ENCODE data around the gene AP3S1. TPM values are rescaled to one million over a fixed set of nuclear protein-coding genes. Genes with fewer than 3 reads are reported as not detected.
"Not testable (repeated sequence)": the region's sequence is repeated elsewhere in the genome, so short reads cannot be mapped to it uniquely, and the experiment has no call there.

The AP3S1 gene
- total RNA-seq, 1 donor from 2014 or later: 56.0 TPM

DNA sequence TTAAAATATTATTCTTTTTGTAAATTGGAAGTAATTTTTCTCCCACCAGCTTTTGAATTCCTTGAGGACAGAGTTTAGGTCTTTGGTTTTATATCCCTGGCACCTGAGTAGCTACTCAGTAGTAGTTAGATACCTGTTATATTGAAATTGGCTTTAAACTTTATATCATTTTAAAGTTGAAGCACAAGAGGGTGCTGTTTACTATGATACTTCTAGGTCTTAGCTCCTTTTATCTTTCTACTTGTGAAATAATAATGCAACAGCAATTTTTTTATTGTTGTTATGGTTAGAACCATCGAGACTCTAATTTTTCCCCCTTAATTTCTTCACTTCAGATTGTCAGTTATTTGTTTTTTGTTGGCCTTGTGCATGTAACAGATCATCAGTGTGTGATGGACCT is 46.3 kb downstream of the AP3S1 start:
- no peak for DNase-seq (ENCODE audit: low spot score in 2 of 2, unreplicated experiment in 2 of 2)
- Mint-ChIP-seq H3K27me3 (ENCODE audit: low read depth) (no peaks in the 10 kb centered on the region), H3K4me1 (no peaks in the 10 kb centered on the region), H3K36me3 (no peaks in the 10 kb centered on the region), H3K9me3 (no peaks in the 10 kb centered on the region), H3K27ac (no peak overlapping the region), H3K4me3 (no peak overlapping the region)
- TF ChIP-seq, protein P1, sequence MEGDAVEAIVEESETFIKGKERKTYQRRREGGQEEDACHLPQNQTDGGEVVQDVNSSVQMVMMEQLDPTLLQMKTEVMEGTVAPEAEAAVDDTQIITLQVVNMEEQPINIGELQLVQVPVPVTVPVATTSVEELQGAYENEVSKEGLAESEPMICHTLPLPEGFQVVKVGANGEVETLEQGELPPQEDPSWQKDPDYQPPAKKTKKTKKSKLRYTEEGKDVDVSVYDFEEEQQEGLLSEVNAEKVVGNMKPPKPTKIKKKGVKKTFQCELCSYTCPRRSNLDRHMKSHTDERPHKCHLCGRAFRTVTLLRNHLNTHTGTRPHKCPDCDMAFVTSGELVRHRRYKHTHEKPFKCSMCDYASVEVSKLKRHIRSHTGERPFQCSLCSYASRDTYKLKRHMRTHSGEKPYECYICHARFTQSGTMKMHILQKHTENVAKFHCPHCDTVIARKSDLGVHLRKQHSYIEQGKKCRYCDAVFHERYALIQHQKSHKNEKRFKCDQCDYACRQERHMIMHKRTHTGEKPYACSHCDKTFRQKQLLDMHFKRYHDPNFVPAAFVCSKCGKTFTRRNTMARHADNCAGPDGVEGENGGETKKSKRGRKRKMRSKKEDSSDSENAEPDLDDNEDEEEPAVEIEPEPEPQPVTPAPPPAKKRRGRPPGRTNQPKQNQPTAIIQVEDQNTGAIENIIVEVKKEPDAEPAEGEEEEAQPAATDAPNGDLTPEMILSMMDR (IDR thresholded peaks at IDR 0.05; ENCODE audit: unreplicated experiment): no peak

DNA sequence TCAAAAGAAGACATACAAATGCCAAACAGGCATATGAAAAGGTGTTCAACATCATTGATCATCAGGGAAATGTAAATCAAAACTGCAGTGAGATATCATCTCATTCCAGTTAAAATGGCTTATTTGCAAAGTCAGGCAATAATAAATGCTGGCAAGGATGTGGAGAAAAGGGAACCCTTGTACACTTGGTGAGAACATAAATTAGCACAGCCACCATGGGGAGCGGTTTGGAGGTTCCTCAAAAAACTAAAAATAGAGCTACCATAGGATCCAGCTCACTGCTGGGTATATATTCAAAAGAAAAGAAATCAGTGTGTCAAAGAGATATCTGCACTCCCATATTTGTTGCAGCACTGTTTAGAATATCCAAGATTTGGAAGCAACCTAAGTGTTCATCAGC is 50.3 kb downstream of the AP3S1 start:
- H3K36me3 Mint-ChIP-seq: peaks cover 2% of the 10 kb centered on the region
- no peaks in the 10 kb centered on the region for H3K27me3 Mint-ChIP-seq (ENCODE audit: low read depth)
- H3K4me3 Mint-ChIP-seq: no peak overlapping the region
- no peak for DNase-seq (ENCODE audit: low spot score in 2 of 2, unreplicated experiment in 2 of 2)
- H3K27ac Mint-ChIP-seq: no peak overlapping the region
- H3K9me3 Mint-ChIP-seq: no peaks in the 10 kb centered on the region
- no peaks in the 10 kb centered on the region for H3K4me1 Mint-ChIP-seq
- TF ChIP-seq, protein P1 (IDR thresholded peaks at IDR 0.05; ENCODE audit: unreplicated experiment): no peak

DNA sequence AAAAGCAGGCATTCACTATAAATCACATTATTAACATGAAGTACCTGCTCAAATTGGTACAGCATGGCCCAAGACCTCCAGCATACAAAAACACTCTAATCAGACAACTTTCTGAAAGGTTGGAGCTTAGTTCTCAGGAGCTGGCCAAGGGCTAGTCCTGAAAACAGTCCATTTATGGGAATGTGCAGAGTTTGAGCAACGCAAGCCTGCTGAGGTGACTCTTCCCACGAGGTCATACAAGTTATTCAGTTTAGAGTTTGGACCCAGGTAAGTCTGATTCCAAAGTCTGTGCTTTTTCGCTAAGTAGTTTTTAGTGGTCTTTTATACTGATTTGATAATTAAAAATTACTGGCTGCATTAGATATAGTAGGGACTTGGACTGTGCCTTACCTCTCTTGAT is 52.6 kb downstream of the AP3S1 start:
- no peak overlapping the region for H3K4me3 Mint-ChIP-seq
- no peaks in the 10 kb centered on the region for H3K9me3 Mint-ChIP-seq
- TF ChIP-seq, protein P1 (IDR thresholded peaks at IDR 0.05; ENCODE audit: unreplicated experiment): no peak
- H3K36me3 Mint-ChIP-seq: peaks cover 4% of the 10 kb centered on the region
- H3K27me3 Mint-ChIP-seq (ENCODE audit: low read depth): no peaks in the 10 kb centered on the region
- no peak for DNase-seq (ENCODE audit: low spot score in 2 of 2, unreplicated experiment in 2 of 2)
- no peaks in the 10 kb centered on the region for H3K4me1 Mint-ChIP-seq
- H3K27ac Mint-ChIP-seq: no peak overlapping the region

DNA sequence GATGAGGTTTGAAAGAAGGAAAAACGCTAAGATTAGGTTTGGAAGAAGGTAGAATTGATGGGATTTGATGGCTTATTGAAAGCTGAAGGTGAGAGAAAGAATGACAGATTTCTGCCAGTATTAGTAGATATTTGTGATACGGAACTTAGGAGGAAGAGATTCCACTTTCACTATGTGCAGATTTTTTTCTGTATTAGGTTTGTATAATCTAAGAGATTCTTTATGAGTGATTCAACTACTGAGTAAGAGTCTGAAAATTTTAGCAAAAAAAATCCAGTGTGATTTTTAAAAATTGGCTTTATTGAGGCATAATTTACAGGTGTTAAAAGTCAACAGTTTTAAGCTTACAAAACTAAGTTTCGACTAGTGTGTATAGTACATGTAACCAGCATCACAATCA is 54.1 kb downstream of the AP3S1 start:
- H3K27me3 Mint-ChIP-seq (ENCODE audit: low read depth): no peaks in the 10 kb centered on the region
- H3K9me3 Mint-ChIP-seq: no peaks in the 10 kb centered on the region
- no peak overlapping the region for H3K27ac Mint-ChIP-seq
- H3K36me3 Mint-ChIP-seq: peaks cover 4% of the 10 kb centered on the region
- TF ChIP-seq, protein P1 (IDR thresholded peaks at IDR 0.05; ENCODE audit: unreplicated experiment): no peak
- no peak overlapping the region for H3K4me3 Mint-ChIP-seq
- DNase-seq (ENCODE audit: low spot score in 2 of 2, unreplicated experiment in 2 of 2): no peak
- no peaks in the 10 kb centered on the region for H3K4me1 Mint-ChIP-seq

DNA sequence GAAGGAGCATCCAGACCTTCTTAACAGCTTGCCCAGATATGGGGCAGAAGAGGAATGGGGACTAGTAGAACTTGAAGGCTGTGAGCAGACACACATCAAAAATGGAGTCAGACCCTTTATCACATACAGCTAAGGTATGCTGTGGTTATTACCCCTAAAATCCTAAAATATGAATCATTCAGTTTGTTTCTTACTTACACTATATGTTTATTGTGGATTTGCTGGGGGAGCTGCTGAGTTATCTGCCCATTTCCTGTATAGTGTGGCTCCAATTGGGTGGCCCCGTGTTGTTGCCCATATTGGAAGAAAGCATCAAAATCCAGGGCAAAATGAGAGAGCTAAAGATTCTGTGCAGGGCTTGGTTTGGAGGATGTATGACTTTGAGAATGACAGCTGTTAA is 56.9 kb downstream of the AP3S1 start:
- Mint-ChIP-seq H3K27ac (no peak overlapping the region), H3K9me3 (no peaks in the 10 kb centered on the region), H3K27me3 (ENCODE audit: low read depth) (no peaks in the 10 kb centered on the region), H3K4me1 (no peaks in the 10 kb centered on the region), H3K36me3 (peaks cover 4% of the 10 kb centered on the region), H3K4me3 (no peak overlapping the region)
- DNase-seq (ENCODE audit: low spot score in 2 of 2, unreplicated experiment in 2 of 2): no peak
- TF ChIP-seq, protein P1 (IDR thresholded peaks at IDR 0.05; ENCODE audit: unreplicated experiment): no peak

DNA sequence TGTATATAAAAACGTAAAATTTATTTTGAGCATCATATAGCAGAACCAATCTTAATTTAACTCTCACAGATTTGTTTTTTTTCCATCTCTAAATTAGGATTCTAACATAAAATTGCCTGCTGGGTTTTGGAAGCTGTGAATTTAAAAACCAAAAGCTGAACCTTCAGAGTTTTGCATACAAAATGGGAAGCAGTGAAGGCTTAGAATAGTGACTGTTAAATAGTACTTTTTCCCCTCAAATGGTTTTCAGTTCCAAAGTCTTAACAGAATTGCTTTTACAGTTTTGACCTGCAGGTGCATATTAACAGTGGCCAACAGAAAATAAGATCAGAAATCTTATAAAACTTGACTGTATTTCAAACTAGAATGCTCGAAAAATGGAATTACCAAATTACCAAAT is 65.4 kb downstream of the AP3S1 start:
- DNase-seq (ENCODE audit: low spot score in 2 of 2, unreplicated experiment in 2 of 2): no peak
- Mint-ChIP-seq H3K9me3 (no peaks in the 10 kb centered on the region), H3K4me3 (no peak overlapping the region), H3K4me1 (no peaks in the 10 kb centered on the region), H3K36me3 (no peaks in the 10 kb centered on the region), H3K27me3 (ENCODE audit: low read depth) (no peaks in the 10 kb centered on the region), H3K27ac (no peak overlapping the region)
- TF ChIP-seq, protein P1 (IDR thresholded peaks at IDR 0.05; ENCODE audit: unreplicated experiment): no peak

DNA sequence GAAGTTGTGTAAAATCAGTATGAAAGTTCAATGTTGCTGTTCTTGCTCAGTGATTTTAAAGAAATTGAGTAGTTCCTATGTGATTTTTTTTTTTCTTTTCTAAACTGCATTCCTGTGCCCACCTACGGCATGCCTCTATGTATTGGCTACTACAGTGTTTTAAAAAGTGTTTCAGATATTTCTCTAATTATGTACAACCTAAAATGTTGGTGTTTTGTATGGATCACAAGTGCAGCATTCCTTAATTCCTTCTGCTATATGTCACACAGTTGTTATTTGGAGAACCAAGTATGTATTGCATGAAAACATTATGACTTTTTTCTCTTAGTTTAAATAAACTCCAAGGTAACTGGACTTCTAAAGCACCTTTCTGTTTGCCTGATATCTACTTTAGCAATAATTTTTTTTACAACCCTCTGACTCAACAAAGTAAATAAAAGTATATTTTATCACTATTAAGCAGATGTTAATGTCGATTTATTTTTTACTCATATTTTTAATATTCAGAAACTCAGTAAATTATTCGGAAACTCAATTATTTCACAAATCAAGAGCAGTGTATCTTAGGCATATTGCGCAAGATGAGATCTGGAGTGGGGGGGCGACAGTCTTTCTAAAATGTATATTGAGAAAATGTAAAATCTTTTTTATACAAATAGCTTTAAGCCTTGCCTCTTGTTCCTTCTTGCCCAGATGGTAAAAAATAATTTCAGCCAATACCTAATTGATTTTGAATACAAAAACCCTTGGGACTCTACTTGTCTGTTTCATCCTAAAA is 72.1 kb downstream of the AP3S1 start:
- DNase-seq (ENCODE audit: low spot score in 2 of 2, unreplicated experiment in 2 of 2); H3K27me3 Mint-ChIP-seq (ENCODE audit: low read depth); H3K4me3 Mint-ChIP-seq; H3K9me3 Mint-ChIP-seq; H3K4me1 Mint-ChIP-seq; H3K36me3 Mint-ChIP-seq: not testable (repeated sequence)
- H3K27ac Mint-ChIP-seq: peak overlapping the region; percentile 40
